COLO668 (cell line): Measurements from ENCODE around the gene MYOF.
"Not testable (repeated sequence)": the region's sequence is repeated elsewhere in the genome, so short reads cannot be mapped to it uniquely, and the experiment has no call there.

Source experiments
- DNase-seq: peaks from one replicate; lab custom pipeline; 2025; ENCODE audit not compliant: unreplicated experiment; lab: John Stamatoyannopoulos, UW

MYOF gene

GRCh38 chr10:93478873-93479272, 3.3 kb downstream of the MYOF start:
- DNase-seq = no peak

GRCh38 chr10:93476756-93477155, 5.4 kb downstream of the MYOF start:
- DNase-seq = no peak

GRCh38 chr10:93475871-93476270, 6.3 kb downstream of the MYOF start:
- no peak for DNase-seq

GRCh38 chr10:93475227-93475626, 6.9 kb downstream of the MYOF start:
- DNase-seq = no peak

GRCh38 chr10:93473804-93474472, 8.2 kb downstream of the MYOF start:
- no peak for DNase-seq

- no peak for DNase-seq
Measured at GRCh38 chr10:93473161-93473560, 9.0 kb downstream of the MYOF start.

- no peak for DNase-seq
Measured at GRCh38 chr10:93471110-93471651, 11.0 kb downstream of the MYOF start.

GRCh38 chr10:93469454-93469853, 12.7 kb downstream of the MYOF start:
- no peak for DNase-seq

GRCh38 chr10:93468461-93469213, 13.5 kb downstream of the MYOF start:
- no peak for DNase-seq

GRCh38 chr10:93467635-93468034, 14.5 kb downstream of the MYOF start:
- DNase-seq = not testable (repeated sequence)

GRCh38 chr10:93465806-93466675, 16.1 kb downstream of the MYOF start:
- DNase-seq = peak; percentile 72

GRCh38 chr10:93464776-93465388, 17.3 kb downstream of the MYOF start:
- DNase-seq = no peak

- DNase-seq = no peak
Measured at GRCh38 chr10:93463723-93464476, 18.2 kb downstream of the MYOF start.

- DNase-seq = no peak
Measured at GRCh38 chr10:93462881-93463280, 19.3 kb downstream of the MYOF start.

GRCh38 chr10:93462371-93462770, 19.8 kb downstream of the MYOF start:
- no peak for DNase-seq

- peak; percentile 82 for DNase-seq
Measured at GRCh38 chr10:93461807-93462178, 20.3 kb downstream of the MYOF start.

- DNase-seq = peak; percentile 72
Measured at GRCh38 chr10:93461109-93461806, 20.9 kb downstream of the MYOF start.

GRCh38 chr10:93459466-93459865, 22.7 kb downstream of the MYOF start:
- DNase-seq = no peak

GRCh38 chr10:93458821-93459257, 23.3 kb downstream of the MYOF start:
- DNase-seq = no peak

- DNase-seq = no peak
Measured at GRCh38 chr10:93457511-93457910, 24.6 kb downstream of the MYOF start.
